K562 (cell line): ENCODE results near the gene DCAF15. TPM values are rescaled to one million over a fixed set of nuclear protein-coding genes. Genes with fewer than 3 reads are reported as not detected.
A peak's percentile ranks its signal among the peaks of the same experiment; 100 is the strongest.

Source experiments
- BMI1 ChIP-seq: fragments of 150-350 bp; IDR thresholded peaks from 2 replicates; pipeline ENCODE4 v1.6.1; 2014; ENCODE audit warnings: low read length
- CBX3 ChIP-seq, 2 experiments: IDR thresholded peaks; 1 replicate in 1 of 2; 2 replicates in 1 of 2; pipeline ENCODE4 v1.6.1; 2012; ENCODE audit warnings: inconsistent platforms in 2 of 2, low read length in 2 of 2, borderline replicate concordance in 1 of 2, control low read depth in 1 of 2
- FOXJ2 ChIP-seq: fragments of 200-800 bp; sonication (Bioruptor generic); IDR thresholded peaks from 2 replicates; pipeline ENCODE4 v1.6.1; 2016; ENCODE audit warnings: missing genetic modification characterization, missing compliant biosample characterization
- HNRNPL ChIP-seq: fragments of 200-400 bp; formaldehyde crosslinking; IDR thresholded peaks from 2 replicates; pipeline ENCODE4 v1.6.1; 2017; ENCODE audit warnings: low read depth, mild to moderate bottlenecking, low read length
- L3MBTL2 ChIP-seq: fragments of 450-650 bp; IDR thresholded peaks from 2 replicates; pipeline ENCODE4 v1.6.1; 2016; ENCODE audit warnings: mild to moderate bottlenecking, moderate library complexity
- MYC ChIP-seq, 2 experiments: fragments of 250-450 bp in 1 of 2; sonication (Bioruptor Pico) in 1 of 2; IDR thresholded peaks; 2 replicates each; pipeline versions ENCODE4 v1.5.1 to v1.6.1; 2012 to 2021; ENCODE audit warnings: low read depth in 2 of 2, borderline replicate concordance in 1 of 2, improper control_type of control experiment in 1 of 2, low read length in 1 of 2, mild to moderate bottlenecking in 1 of 2, moderate library complexity in 1 of 2
- RAD51 ChIP-seq: fragments of 450-650 bp; IDR thresholded peaks from 2 replicates; pipeline ENCODE4 v1.7.1; 2016; ENCODE audit warnings: low read depth, mild to moderate bottlenecking, borderline replicate concordance
- polyA plus RNA-seq, 8 experiments: library from polyadenylated mRNA; depleted of rRNA in 4 of 8; stranded (reverse) in 5 of 8; unstranded in 3 of 8; fragments of >200 nt; fragmentation: Nextera tagmentation in 2 of 8; fragmentation: Illumina TruSeq in 1 of 8; extraction: Ambion mirVana in 2 of 8; extraction: Trizol in 1 of 8; gene quantifications; 2 replicates each; pipeline versions ENCODE4 v1.2.1 to v1.2.3, GENCODE V29; 2011 to 2014; ENCODE audit warnings: inconsistent platforms in 1 of 8, missing spikeins in 1 of 8
- total RNA-seq, 7 experiments: library from RNA; depleted of rRNA in 6 of 7; stranded (reverse); fragments of >200 nt in 6 of 7; fragmentation: Illumina TruSeq in 2 of 7; extraction: Trizol in 2 of 7; gene quantifications; 2 replicates each; pipeline versions ENCODE4 v1.2.1 to v1.2.3, GENCODE V29; 2011 to 2021; ENCODE audit warnings: low replicate concordance in 1 of 7
- TF ChIP-seq, protein P1 (sequence below): conservative IDR thresholded peaks from 2 replicates; pipeline ENCODE4 v1.6.1; 2011; ENCODE audit warnings: low read depth, mild to moderate bottlenecking, low read length; ENCODE audit not compliant: control insufficient read depth
- TF ChIP-seq, protein P2 (sequence below): sonication (generic); formaldehyde crosslinking; IDR thresholded peaks from 2 replicates; pipeline ENCODE4 v1.9.0; 2022; ENCODE audit warnings: mild to moderate bottlenecking, missing genetic modification reagents
- TF ChIP-seq, protein P3 (sequence below): fragments of 250-450 bp; sonication (Bioruptor Pico); IDR thresholded peaks from 2 replicates; pipeline ENCODE4 v1.8.0; 2021; ENCODE audit warnings: moderate library complexity, mild to moderate bottlenecking, inconsistent platforms
- TF ChIP-seq, protein P4 (sequence below): fragments of 250-450 bp; sonication (Bioruptor Pico); IDR thresholded peaks from 2 replicates; pipeline ENCODE4 v1.4.0; 2020
- TF ChIP-seq, protein P5 (sequence below): sonication (generic); formaldehyde crosslinking; IDR thresholded peaks from 2 replicates; pipeline ENCODE4 v1.8.0; 2023; ENCODE audit warnings: mild to moderate bottlenecking, missing genetic modification reagents
- TF ChIP-seq, protein P6 (sequence below): IDR thresholded peaks from 3 replicates; pipeline ENCODE4 v1.6.1; 2011; ENCODE audit warnings: borderline replicate concordance, mild to moderate bottlenecking, moderate library complexity; ENCODE audit not compliant: insufficient read length; ENCODE audit errors: extremely low read depth

The DCAF15 gene
- total and polyA plus RNA-seq, 9 of the 15 experiments (the other 6 are each of a cell fraction or from before 2014, with no cell fraction given) = 0.17 to 68.5 (median 27.7) TPM

DNA sequence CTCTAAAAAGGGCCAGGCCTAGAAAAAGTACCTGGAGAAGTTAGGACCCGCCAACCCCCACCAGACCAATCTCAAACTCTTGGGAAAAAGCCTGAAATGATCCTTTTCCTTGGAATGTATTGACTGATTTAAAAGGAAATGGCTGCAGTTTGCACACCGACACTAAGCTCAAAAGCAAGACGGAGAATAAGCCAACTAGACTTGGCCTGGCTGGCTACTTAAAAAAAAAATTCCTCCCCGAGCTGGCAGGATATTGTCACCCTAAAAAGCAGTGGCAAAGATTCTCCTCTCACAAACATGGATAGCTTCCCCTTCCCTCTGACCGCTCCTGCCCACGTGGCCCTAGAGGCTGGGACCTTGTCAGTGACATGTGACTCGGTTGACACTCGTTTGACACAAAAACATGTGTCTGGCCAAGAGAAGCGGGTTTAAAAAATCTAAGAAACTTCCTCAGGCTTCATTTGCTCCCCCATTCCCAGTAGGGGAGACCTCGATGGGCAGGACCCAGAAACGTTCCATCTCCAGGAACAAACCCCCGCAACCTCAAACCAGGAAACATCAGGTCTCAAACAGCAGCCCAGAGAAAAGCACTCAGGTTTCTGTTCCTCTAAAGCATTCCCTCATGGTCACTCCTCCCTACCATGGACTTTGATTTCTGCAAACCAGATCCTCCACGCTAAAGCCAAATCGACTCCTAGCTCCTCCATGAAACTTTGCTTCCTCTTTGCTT, 52.5 kb downstream of the DCAF15 start (continued):
- no peak for TF ChIP-seq HNRNPL
- peak; percentile 84 for TF ChIP-seq RAD51
- TF ChIP-seq, protein P1, sequence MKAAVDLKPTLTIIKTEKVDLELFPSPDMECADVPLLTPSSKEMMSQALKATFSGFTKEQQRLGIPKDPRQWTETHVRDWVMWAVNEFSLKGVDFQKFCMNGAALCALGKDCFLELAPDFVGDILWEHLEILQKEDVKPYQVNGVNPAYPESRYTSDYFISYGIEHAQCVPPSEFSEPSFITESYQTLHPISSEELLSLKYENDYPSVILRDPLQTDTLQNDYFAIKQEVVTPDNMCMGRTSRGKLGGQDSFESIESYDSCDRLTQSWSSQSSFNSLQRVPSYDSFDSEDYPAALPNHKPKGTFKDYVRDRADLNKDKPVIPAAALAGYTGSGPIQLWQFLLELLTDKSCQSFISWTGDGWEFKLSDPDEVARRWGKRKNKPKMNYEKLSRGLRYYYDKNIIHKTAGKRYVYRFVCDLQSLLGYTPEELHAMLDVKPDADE = peak; percentile 47; the same call in 1 of the 2 replicates
- peak; percentile 92 for TF ChIP-seq L3MBTL2
- TF ChIP-seq BMI1 = no peak
- TF ChIP-seq, protein P2, sequence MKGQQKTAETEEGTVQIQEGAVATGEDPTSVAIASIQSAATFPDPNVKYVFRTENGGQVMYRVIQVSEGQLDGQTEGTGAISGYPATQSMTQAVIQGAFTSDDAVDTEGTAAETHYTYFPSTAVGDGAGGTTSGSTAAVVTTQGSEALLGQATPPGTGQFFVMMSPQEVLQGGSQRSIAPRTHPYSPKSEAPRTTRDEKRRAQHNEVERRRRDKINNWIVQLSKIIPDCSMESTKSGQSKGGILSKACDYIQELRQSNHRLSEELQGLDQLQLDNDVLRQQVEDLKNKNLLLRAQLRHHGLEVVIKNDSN = peak; percentile 91
- TF ChIP-seq FOXJ2 (tag) = 0 out of 2 replicates have a peak, but pooled peaks have one; percentile 46
- TF ChIP-seq, protein P3, sequence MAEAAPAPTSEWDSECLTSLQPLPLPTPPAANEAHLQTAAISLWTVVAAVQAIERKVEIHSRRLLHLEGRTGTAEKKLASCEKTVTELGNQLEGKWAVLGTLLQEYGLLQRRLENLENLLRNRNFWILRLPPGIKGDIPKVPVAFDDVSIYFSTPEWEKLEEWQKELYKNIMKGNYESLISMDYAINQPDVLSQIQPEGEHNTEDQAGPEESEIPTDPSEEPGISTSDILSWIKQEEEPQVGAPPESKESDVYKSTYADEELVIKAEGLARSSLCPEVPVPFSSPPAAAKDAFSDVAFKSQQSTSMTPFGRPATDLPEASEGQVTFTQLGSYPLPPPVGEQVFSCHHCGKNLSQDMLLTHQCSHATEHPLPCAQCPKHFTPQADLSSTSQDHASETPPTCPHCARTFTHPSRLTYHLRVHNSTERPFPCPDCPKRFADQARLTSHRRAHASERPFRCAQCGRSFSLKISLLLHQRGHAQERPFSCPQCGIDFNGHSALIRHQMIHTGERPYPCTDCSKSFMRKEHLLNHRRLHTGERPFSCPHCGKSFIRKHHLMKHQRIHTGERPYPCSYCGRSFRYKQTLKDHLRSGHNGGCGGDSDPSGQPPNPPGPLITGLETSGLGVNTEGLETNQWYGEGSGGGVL = no peak
- TF ChIP-seq, protein P4, sequence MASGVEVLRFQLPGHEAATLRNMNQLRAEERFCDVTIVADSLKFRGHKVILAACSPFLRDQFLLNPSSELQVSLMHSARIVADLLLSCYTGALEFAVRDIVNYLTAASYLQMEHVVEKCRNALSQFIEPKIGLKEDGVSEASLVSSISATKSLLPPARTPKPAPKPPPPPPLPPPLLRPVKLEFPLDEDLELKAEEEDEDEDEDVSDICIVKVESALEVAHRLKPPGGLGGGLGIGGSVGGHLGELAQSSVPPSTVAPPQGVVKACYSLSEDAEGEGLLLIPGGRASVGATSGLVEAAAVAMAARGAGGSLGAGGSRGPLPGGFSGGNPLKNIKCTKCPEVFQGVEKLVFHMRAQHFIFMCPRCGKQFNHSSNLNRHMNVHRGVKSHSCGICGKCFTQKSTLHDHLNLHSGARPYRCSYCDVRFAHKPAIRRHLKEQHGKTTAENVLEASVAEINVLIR (CRISPR knock-in tag) = 0 out of 2 replicates have a peak, but pooled peaks have one; percentile 7
- TF ChIP-seq, protein P5, sequence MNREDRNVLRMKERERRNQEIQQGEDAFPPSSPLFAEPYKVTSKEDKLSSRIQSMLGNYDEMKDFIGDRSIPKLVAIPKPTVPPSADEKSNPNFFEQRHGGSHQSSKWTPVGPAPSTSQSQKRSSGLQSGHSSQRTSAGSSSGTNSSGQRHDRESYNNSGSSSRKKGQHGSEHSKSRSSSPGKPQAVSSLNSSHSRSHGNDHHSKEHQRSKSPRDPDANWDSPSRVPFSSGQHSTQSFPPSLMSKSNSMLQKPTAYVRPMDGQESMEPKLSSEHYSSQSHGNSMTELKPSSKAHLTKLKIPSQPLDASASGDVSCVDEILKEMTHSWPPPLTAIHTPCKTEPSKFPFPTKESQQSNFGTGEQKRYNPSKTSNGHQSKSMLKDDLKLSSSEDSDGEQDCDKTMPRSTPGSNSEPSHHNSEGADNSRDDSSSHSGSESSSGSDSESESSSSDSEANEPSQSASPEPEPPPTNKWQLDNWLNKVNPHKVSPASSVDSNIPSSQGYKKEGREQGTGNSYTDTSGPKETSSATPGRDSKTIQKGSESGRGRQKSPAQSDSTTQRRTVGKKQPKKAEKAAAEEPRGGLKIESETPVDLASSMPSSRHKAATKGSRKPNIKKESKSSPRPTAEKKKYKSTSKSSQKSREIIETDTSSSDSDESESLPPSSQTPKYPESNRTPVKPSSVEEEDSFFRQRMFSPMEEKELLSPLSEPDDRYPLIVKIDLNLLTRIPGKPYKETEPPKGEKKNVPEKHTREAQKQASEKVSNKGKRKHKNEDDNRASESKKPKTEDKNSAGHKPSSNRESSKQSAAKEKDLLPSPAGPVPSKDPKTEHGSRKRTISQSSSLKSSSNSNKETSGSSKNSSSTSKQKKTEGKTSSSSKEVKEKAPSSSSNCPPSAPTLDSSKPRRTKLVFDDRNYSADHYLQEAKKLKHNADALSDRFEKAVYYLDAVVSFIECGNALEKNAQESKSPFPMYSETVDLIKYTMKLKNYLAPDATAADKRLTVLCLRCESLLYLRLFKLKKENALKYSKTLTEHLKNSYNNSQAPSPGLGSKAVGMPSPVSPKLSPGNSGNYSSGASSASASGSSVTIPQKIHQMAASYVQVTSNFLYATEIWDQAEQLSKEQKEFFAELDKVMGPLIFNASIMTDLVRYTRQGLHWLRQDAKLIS = 0 out of 2 replicates have a peak, but pooled peaks have one; percentile 4
- TF ChIP-seq MYC (IDR thresholded peaks at IDR 0.05; ENCODE audit: low read depth, low read length) = peak; percentile 85
- TF ChIP-seq MYC (CRISPR knock-in tag; IDR thresholded peaks at IDR 0.05; ENCODE audit: borderline replicate concordance, low read depth) = no peak
- TF ChIP-seq, protein P6, sequence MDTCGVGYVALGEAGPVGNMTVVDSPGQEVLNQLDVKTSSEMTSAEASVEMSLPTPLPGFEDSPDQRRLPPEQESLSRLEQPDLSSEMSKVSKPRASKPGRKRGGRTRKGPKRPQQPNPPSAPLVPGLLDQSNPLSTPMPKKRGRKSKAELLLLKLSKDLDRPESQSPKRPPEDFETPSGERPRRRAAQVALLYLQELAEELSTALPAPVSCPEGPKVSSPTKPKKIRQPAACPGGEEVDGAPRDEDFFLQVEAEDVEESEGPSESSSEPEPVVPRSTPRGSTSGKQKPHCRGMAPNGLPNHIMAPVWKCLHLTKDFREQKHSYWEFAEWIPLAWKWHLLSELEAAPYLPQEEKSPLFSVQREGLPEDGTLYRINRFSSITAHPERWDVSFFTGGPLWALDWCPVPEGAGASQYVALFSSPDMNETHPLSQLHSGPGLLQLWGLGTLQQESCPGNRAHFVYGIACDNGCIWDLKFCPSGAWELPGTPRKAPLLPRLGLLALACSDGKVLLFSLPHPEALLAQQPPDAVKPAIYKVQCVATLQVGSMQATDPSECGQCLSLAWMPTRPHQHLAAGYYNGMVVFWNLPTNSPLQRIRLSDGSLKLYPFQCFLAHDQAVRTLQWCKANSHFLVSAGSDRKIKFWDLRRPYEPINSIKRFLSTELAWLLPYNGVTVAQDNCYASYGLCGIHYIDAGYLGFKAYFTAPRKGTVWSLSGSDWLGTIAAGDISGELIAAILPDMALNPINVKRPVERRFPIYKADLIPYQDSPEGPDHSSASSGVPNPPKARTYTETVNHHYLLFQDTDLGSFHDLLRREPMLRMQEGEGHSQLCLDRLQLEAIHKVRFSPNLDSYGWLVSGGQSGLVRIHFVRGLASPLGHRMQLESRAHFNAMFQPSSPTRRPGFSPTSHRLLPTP = no peak
- TF ChIP-seq CBX3 (IDR thresholded peaks at IDR 0.05; ENCODE audit: borderline replicate concordance in 1 of 2, low read length in 2 of 2) = no peak
